IPS-NIHi11 (cell line): ENCODE data around the gene CLBA1.

Experiments
- DNase-seq: peaks from one replicate; pipeline ENCODE4 v3.0.0; 2012; ENCODE audit warnings: mixed read lengths, low spot score

CLBA1 gene

GRCh38 chr14:104968541-104969401 is 16.8 kb upstream of the CLBA1 start:
- DNase-seq, result no peak

- no peak for DNase-seq
Observed at GRCh38 chr14:104969741-104970230, 15.8 kb upstream of the CLBA1 start.

- DNase-seq, result peak; percentile 59
Observed at GRCh38 chr14:104970231-104971068, 15.1 kb upstream of the CLBA1 start.

GRCh38 chr14:104971447-104972240 is 13.9 kb upstream of the CLBA1 start:
- DNase-seq, result no peak

- no peak for DNase-seq
Observed at GRCh38 chr14:104972301-104973134, 13.1 kb upstream of the CLBA1 start.

- DNase-seq, result no peak
Observed at GRCh38 chr14:104973135-104973384, 12.5 kb upstream of the CLBA1 start.

- DNase-seq, result no peak
Observed at GRCh38 chr14:104973385-104974145, 12.0 kb upstream of the CLBA1 start.

GRCh38 chr14:104974146-104974541 is 11.4 kb upstream of the CLBA1 start:
- DNase-seq, result no peak

- no peak for DNase-seq
Observed at GRCh38 chr14:104974665-104975390, 10.8 kb upstream of the CLBA1 start.

- DNase-seq, result no peak
Observed at GRCh38 chr14:104975481-104976197, 9.9 kb upstream of the CLBA1 start.

GRCh38 chr14:104976198-104977007 is 9.2 kb upstream of the CLBA1 start:
- peak; percentile 69 for DNase-seq

- no peak for DNase-seq
Observed at GRCh38 chr14:104977008-104977680, 8.4 kb upstream of the CLBA1 start.

- DNase-seq, result peak; percentile 97
Observed at GRCh38 chr14:104977681-104978653, 7.6 kb upstream of the CLBA1 start, which contains the start of gene AHNAK2. AHNAK2 (minus strand) TSS chr14:104978374; CDS start chr14:104978237, 137 bp downstream.

- no peak for DNase-seq
Observed at GRCh38 chr14:104978746-104979691, 6.6 kb upstream of the CLBA1 start.
